Memory B cell (primary cell): Measurements from ENCODE around the gene GLI3.

Experiments used
- ATAC-seq: fragments of 150-1000 bp; cut with Tn5 transposase; 2 replicates; pipeline ENCODE4 v1.10.0; 2021; ENCODE audit warnings: low read depth, mild to moderate bottlenecking, moderate library complexity
- DNase-seq, 2 donors: peaks; one replicate each; pipeline ENCODE4 v3.0.0; 2022; ENCODE audit warnings: low spot score in 2 of 2
- H3K27ac Mint-ChIP-seq: one replicate; pipeline ENCODE4 v1.8.0; 2022; ENCODE audit warnings: mild to moderate bottlenecking, moderate library complexity, mixed read lengths
- H3K27me3 Mint-ChIP-seq: one replicate; pipeline ENCODE4 v1.8.0; 2022; ENCODE audit warnings: mixed read lengths
- H3K36me3 Mint-ChIP-seq: one replicate; pipeline ENCODE4 v1.8.0; 2022; ENCODE audit warnings: mild to moderate bottlenecking, mixed read lengths
- H3K4me1 Mint-ChIP-seq: one replicate; pipeline ENCODE4 v1.8.0; 2022; ENCODE audit warnings: mixed read lengths
- H3K4me3 Mint-ChIP-seq: one replicate; pipeline ENCODE4 v1.8.0; 2022; ENCODE audit warnings: mild to moderate bottlenecking, moderate library complexity, mixed read lengths
- H3K9me3 Mint-ChIP-seq: one replicate; pipeline ENCODE4 v1.8.0; 2022; ENCODE audit warnings: mixed read lengths

Gene GLI3

GRCh38 chr7:42167631-42168236 is 69.3 kb downstream of the GLI3 start:
- Mint-ChIP-seq H3K4me3 (no peak overlapping the region), H3K27me3 (no peaks in the 10 kb centered on the region), H3K4me1 (no peaks in the 10 kb centered on the region), H3K36me3 (no peaks in the 10 kb centered on the region), H3K27ac (no peak overlapping the region), H3K9me3 (no peaks in the 10 kb centered on the region)
- ATAC-seq (no peak), DNase-seq (no peak)

- H3K4me1 Mint-ChIP-seq, result no peaks in the 10 kb centered on the region
- no peaks in the 10 kb centered on the region for H3K36me3 Mint-ChIP-seq
- DNase-seq (no peak), ATAC-seq (no peak)
- no peak overlapping the region for H3K4me3 Mint-ChIP-seq
- H3K27ac Mint-ChIP-seq, result no peak overlapping the region
- H3K27me3 Mint-ChIP-seq, result no peaks in the 10 kb centered on the region
- H3K9me3 Mint-ChIP-seq, result no peaks in the 10 kb centered on the region
These were observed 69.8 kb downstream of the GLI3 start for GRCh38 chr7:42167206-42167605.

- DNase-seq (no peak), ATAC-seq (no peak)
- Mint-ChIP-seq H3K27ac (no peak overlapping the region), H3K27me3 (no peaks in the 10 kb centered on the region), H3K4me3 (no peak overlapping the region), H3K9me3 (no peaks in the 10 kb centered on the region), H3K4me1 (no peaks in the 10 kb centered on the region), H3K36me3 (no peaks in the 10 kb centered on the region)
These were observed 72.1 kb downstream of the GLI3 start for GRCh38 chr7:42164881-42165428.

- H3K36me3 Mint-ChIP-seq, result no peaks in the 10 kb centered on the region
- H3K4me1 Mint-ChIP-seq, result no peaks in the 10 kb centered on the region
- no peak overlapping the region for H3K4me3 Mint-ChIP-seq
- no peaks in the 10 kb centered on the region for H3K27me3 Mint-ChIP-seq
- ATAC-seq, result no peak
- DNase-seq, result no peak
- H3K27ac Mint-ChIP-seq, result no peak overlapping the region
- no peaks in the 10 kb centered on the region for H3K9me3 Mint-ChIP-seq
These were observed 74.3 kb downstream of the GLI3 start for GRCh38 chr7:42162560-42163325.

DNA sequence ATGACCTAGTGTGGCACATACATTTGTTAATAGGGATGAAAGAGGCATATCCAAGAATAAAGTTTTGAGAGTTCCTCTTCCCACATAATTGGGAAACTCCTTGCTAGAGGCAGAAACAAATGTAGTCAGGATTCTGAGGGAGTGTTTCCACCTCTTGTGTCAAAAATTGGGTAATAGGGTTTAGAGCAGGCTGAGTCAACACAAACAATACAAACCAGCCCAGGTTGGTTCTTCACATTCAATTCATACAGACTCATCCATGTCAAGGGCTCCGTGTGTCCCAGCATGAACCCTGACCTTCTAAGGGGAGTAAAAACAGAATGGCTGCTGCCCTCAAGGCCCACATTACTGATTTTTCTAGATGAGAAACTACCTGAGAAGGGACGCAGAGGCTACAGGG is 75.3 kb downstream of the GLI3 start:
- Mint-ChIP-seq H3K27ac (no peak overlapping the region), H3K4me1 (no peaks in the 10 kb centered on the region), H3K27me3 (no peaks in the 10 kb centered on the region), H3K36me3 (no peaks in the 10 kb centered on the region), H3K9me3 (no peaks in the 10 kb centered on the region), H3K4me3 (no peak overlapping the region)
- ATAC-seq (no peak), DNase-seq (no peak)

GRCh38 chr7:42161110-42161509 is 75.9 kb downstream of the GLI3 start:
- Mint-ChIP-seq H3K27me3 (no peaks in the 10 kb centered on the region), H3K4me3 (no peak overlapping the region), H3K27ac (no peak overlapping the region), H3K36me3 (no peaks in the 10 kb centered on the region), H3K4me1 (no peaks in the 10 kb centered on the region), H3K9me3 (no peaks in the 10 kb centered on the region)
- DNase-seq (no peak), ATAC-seq (no peak)

DNA sequence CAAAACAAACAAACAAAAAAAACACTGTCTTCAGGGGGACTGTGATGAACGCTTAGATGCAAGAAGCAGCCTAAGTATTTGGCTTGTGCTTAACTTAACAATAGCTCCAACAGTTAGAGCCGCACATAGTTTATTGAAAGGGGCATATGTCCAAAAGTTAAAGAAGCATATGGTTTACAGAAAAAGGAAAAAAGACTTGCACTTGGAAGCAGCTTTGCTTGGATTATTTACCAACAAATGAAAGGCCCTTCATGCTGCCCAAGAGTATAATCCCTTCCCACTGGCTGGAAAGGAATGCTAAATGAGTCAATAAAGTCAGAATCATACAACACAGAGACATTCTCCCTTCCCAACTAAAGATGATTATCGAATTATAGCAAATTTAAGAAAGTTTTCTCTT is 77.9 kb downstream of the GLI3 start:
- H3K4me1 Mint-ChIP-seq, result no peaks in the 10 kb centered on the region

GRCh38 chr7:42156967-42157721 is 79.9 kb downstream of the GLI3 start:
- H3K27me3 Mint-ChIP-seq, result no peaks in the 10 kb centered on the region
- H3K27ac Mint-ChIP-seq, result no peak overlapping the region
- no peak for DNase-seq
- H3K9me3 Mint-ChIP-seq, result no peaks in the 10 kb centered on the region
- H3K36me3 Mint-ChIP-seq, result no peaks in the 10 kb centered on the region
- no peaks in the 10 kb centered on the region for H3K4me1 Mint-ChIP-seq
- no peak overlapping the region for H3K4me3 Mint-ChIP-seq
- ATAC-seq, result no peak

More for the DNA sequence above, 77.9 kb downstream of the GLI3 start:
- no peaks in the 10 kb centered on the region for H3K36me3 Mint-ChIP-seq
- H3K9me3 Mint-ChIP-seq, result no peaks in the 10 kb centered on the region
- H3K4me3 Mint-ChIP-seq, result no peak overlapping the region
- ATAC-seq, result no peak
- no peaks in the 10 kb centered on the region for H3K27me3 Mint-ChIP-seq
- H3K27ac Mint-ChIP-seq, result no peak overlapping the region
- DNase-seq, result no peak

DNA sequence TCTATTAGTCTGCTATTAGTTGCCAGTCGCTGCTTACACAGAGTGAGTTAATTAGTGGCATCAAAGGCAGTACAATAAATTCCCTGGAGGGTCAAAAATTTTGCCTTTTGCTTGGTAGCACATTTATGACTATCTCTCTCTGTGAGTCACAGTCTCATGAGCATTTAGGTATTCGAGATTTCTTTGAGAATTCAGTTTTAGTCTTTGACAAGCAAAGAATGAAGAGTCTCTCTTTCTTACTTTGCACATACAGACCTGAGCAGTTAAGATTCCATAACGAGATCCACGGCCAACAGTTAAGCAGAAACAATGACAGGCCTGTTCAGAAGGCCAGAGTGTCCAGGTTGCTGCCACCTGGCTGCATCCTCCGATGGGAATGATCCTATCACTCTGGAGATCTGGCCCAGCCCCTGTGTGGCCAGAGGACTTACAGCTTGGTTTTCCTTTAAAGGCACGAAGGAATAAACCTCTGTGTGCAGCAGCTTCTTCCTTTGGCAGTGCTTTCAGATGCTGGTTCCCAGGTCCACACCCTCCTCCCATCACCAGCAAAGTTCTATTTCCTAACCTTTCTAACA is 80.6 kb downstream of the GLI3 start:
- Mint-ChIP-seq H3K4me1 (no peaks in the 10 kb centered on the region), H3K4me3 (no peak overlapping the region), H3K27me3 (no peaks in the 10 kb centered on the region), H3K36me3 (no peaks in the 10 kb centered on the region), H3K27ac (no peak overlapping the region), H3K9me3 (no peaks in the 10 kb centered on the region)
- DNase-seq (no peak), ATAC-seq (no peak)

DNA sequence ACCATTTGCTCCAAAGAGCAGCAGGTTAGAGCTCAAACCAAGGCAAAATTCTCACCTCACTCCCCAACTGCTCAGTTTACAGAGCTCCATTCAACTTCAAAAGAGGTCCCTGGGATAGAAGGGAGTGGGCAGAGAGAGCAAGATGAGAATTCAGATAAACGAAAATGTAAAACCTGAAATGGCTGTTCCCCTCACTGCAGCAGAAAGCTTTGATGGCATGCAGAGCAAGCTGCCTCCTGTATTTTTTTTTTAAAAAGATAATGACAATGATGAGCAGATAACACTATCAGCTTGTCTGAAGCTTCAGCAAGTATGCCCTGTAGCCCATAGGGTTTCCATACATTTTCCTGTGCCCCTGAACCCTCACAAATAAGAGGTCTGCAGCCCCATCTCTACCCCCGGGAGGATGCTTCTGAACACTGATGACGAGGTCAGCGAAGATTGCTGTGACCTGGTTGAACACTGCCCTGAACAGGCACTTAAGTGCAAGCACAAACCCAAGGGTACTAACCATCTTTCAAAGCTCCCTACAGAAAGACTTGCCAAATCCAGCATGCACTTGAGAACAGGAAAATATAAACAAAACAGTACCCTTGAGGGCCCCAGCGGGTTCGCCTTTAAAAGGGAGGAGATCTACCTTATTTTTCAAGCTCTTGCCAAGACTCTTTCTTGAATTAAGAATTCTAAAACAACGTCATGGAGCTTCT is 81.3 kb downstream of the GLI3 start:
- Mint-ChIP-seq H3K9me3 (no peaks in the 10 kb centered on the region), H3K4me3 (no peak overlapping the region), H3K4me1 (no peaks in the 10 kb centered on the region), H3K27ac (no peak overlapping the region), H3K36me3 (no peaks in the 10 kb centered on the region), H3K27me3 (no peaks in the 10 kb centered on the region)
- no peak for ATAC-seq
- no peak for DNase-seq

DNA sequence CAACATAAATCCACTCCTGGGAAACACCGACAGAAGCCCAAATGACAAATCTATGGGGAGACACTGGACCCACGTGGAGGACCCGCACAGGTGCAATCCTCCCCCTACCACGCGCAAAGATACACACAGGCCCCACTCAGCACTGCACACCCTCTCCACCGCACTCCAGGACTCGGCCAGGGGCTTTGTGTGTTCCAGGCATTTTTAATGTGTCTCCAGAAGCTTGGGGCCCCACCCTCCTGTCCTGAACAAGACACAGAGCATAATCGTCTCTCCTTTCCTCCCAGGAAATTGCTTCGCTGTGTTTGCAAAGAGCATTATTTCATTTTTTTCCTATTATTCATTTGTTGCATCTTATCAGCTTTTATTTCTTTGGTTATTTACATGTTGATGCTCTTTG is 82.8 kb downstream of the GLI3 start:
- ATAC-seq (no peak), DNase-seq (no peak)
- no peak overlapping the region for H3K4me3 Mint-ChIP-seq
- H3K9me3 Mint-ChIP-seq, result no peaks in the 10 kb centered on the region
- H3K4me1 Mint-ChIP-seq, result no peaks in the 10 kb centered on the region
- no peaks in the 10 kb centered on the region for H3K36me3 Mint-ChIP-seq
- no peaks in the 10 kb centered on the region for H3K27me3 Mint-ChIP-seq
- no peak overlapping the region for H3K27ac Mint-ChIP-seq

GRCh38 chr7:42152329-42153205 is 84.4 kb downstream of the GLI3 start:
- Mint-ChIP-seq H3K27ac (no peak overlapping the region), H3K4me1 (no peaks in the 10 kb centered on the region), H3K36me3 (no peaks in the 10 kb centered on the region), H3K9me3 (no peaks in the 10 kb centered on the region), H3K27me3 (peaks cover 3% of the 10 kb centered on the region), H3K4me3 (no peak overlapping the region)
- ATAC-seq (no peak), DNase-seq (no peak)

GRCh38 chr7:42151309-42151708 is 85.7 kb downstream of the GLI3 start:
- Mint-ChIP-seq H3K27ac (no peak overlapping the region), H3K9me3 (no peaks in the 10 kb centered on the region)
- DNase-seq, result no peak

More at GRCh38 chr7:42151309-42151708, 85.7 kb downstream of the GLI3 start:
- no peaks in the 10 kb centered on the region for H3K36me3 Mint-ChIP-seq
- no peaks in the 10 kb centered on the region for H3K4me1 Mint-ChIP-seq
- no peak overlapping the region for H3K4me3 Mint-ChIP-seq
- ATAC-seq, result no peak
- peaks cover 3% of the 10 kb centered on the region for H3K27me3 Mint-ChIP-seq
